Psoas muscle (tissue), 8 donors: ENCODE results near the gene HEATR3. TPM values are rescaled to one million over a fixed set of nuclear protein-coding genes. Genes with fewer than 3 reads are reported as not detected.

Experiments
- ATAC-seq, 4 donors: fragments of 200-7000 bp; cut with Tn5 transposase; one replicate each; pipeline ENCODE4 v1.9.1; 2020; ENCODE audit warnings: moderate library complexity in 3 of 4, mild to moderate bottlenecking in 2 of 4
- DNase-seq, 2 donors: peaks; one replicate each; pipeline ENCODE4 v3.0.0-alpha.2; 2020
- H3K27ac ChIP-seq: fragments of 200-600 bp; one replicate; pipeline ENCODE4 v1.8.0; 2022
- H3K27me3 ChIP-seq, 3 donors: fragments of 200-600 bp in 1 of 3; one replicate each; pipeline versions ENCODE4 v1.6.1 to v1.8.0; 2013 to 2022; ENCODE audit warnings: low read length in 2 of 3, mild to moderate bottlenecking in 2 of 3, moderate library complexity in 1 of 3; ENCODE audit not compliant: insufficient read depth in 3 of 3
- H3K36me3 ChIP-seq, 2 donors: fragments of 200-600 bp in 1 of 2; one replicate each; pipeline versions ENCODE4 v1.6.1 to v1.8.0; 2013 to 2022; ENCODE audit warnings: low read depth in 1 of 2, mild to moderate bottlenecking in 1 of 2, moderate library complexity in 1 of 2; ENCODE audit not compliant: insufficient read depth in 1 of 2
- H3K4me1 ChIP-seq: fragments of 200-600 bp; one replicate; pipeline ENCODE4 v1.8.0; 2022
- H3K4me3 ChIP-seq: fragments of 200-600 bp; one replicate; pipeline ENCODE4 v1.8.0; 2022; ENCODE audit warnings: mild to moderate bottlenecking
- H3K9me3 ChIP-seq: fragments of 200-600 bp; one replicate; pipeline ENCODE4 v1.8.0; 2022
- WGBS, 3 donors: extraction: QIAGEN DNeasy Blood & Tissue Kit; methylation state at CpG; one replicate each; pipeline versions ENCODE4 v1.1.6 to v1.1.7; 2013; 5-methylcytosine and 5-hydroxymethylcytosine counted together
- intact Hi-C, 2 donors: fragments of 100-400 bp; cut with DNase I; formaldehyde crosslinking; loops; one replicate each; pipeline versions ENCODE4 v1.11.0 to v1.14.2; 2022
- polyA plus RNA-seq, 3 donors: library from polyadenylated mRNA; stranded (reverse); fragments of 200-250 nt; gene quantifications; one replicate each; pipeline ENCODE4 v1.2.3, GENCODE V29; 2013
- total RNA-seq, 4 donors: library from RNA; stranded (reverse); fragmentation: NEBNext Ultra II Directional in 2 of 4; extraction: Animal tissue kit (Norgen Biotek cat#: 25700) in 2 of 4; gene quantifications; one replicate each; pipeline versions ENCODE4 v1.2.1 to v1.2.4, GENCODE V29; 2021 to 2023
- TF ChIP-seq, protein P1 (sequence below): fragments of 200-600 bp; IDR thresholded peaks from one replicate; pipeline ENCODE4 v1.8.0; 2022; ENCODE audit warnings: antibody characterized with exemption
- donor health status: healthy with polysubstance abuse.
- donor health status: DM: no; HTN: no; CAD: no; lungs with moderate emphysema.
- donor health status: Bipolar disorder and iron deficiency.
- donor health status: healthy.
- donor health status: DM: yes; HTN: yes; CAD: no.
- donor health status: DM: no; HTN: no; CAD: no.
- donor health status: DM: no; HTN: no; CAD: no.
- donor health status: DM: yes; HTN: yes; CAD: no.

HEATR3 gene
- total and polyA plus RNA-seq, 7 donors = 8.6 to 20.9 (median 12.1) TPM

GRCh38 chr16:50045412-50045811 is 20.4 kb upstream of the HEATR3 start:
- ATAC-seq = no peak
- TF ChIP-seq, protein P1, sequence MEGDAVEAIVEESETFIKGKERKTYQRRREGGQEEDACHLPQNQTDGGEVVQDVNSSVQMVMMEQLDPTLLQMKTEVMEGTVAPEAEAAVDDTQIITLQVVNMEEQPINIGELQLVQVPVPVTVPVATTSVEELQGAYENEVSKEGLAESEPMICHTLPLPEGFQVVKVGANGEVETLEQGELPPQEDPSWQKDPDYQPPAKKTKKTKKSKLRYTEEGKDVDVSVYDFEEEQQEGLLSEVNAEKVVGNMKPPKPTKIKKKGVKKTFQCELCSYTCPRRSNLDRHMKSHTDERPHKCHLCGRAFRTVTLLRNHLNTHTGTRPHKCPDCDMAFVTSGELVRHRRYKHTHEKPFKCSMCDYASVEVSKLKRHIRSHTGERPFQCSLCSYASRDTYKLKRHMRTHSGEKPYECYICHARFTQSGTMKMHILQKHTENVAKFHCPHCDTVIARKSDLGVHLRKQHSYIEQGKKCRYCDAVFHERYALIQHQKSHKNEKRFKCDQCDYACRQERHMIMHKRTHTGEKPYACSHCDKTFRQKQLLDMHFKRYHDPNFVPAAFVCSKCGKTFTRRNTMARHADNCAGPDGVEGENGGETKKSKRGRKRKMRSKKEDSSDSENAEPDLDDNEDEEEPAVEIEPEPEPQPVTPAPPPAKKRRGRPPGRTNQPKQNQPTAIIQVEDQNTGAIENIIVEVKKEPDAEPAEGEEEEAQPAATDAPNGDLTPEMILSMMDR = no peak
- Histone ChIP-seq H3K27ac (no peak overlapping the region), H3K27me3 (peaks cover 0 to 3% (median 0%) of the 10 kb centered on the region in 3 donors), H3K36me3 (no peaks in the 10 kb centered on the region), H3K4me1 (no peaks in the 10 kb centered on the region), H3K4me3 (no peak overlapping the region), H3K9me3 (no peaks in the 10 kb centered on the region)
- intact Hi-C loops = no loop called here
- DNase-seq = no peak
- 46 to 59% (median 49%) methylated on average over 4 of the region's 4 CpGs for WGBS, 3 donors

DNA sequence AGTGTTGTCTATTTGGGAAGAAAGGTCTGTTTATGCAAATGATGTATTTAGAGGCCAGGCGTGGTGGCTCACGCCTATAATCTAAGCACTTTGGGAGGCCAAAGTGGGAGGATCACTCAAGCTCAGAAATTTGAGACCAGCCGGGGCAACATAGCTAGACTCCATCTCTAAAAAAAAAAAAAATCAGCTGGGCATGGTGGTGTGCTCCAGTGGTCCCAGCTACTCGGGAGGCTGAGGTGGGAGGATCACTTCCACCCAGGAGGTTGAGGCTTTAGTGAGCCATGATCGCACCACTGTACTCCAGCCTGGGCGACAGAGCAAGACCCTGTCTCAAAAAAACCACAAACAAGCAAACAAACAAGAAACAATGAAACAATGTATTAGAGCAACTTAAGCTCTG is 18.9 kb upstream of the HEATR3 start:
- H3K27ac ChIP-seq = no peak overlapping the region
- H3K27me3 ChIP-seq = peaks cover 0 to 3% (median 0%) of the 10 kb centered on the region in 3 donors
- DNase-seq = no peak
- 80 to 88% (median 86%) methylated on average over 6 of the region's 6 CpGs for WGBS, 3 donors
- no peaks in the 10 kb centered on the region for H3K36me3 ChIP-seq
- no peak for ATAC-seq
- no peak overlapping the region for H3K4me3 ChIP-seq
- TF ChIP-seq, protein P1 = no peak
- intact Hi-C loops = no loop called here
- no peaks in the 10 kb centered on the region for H3K4me1 ChIP-seq
- H3K9me3 ChIP-seq = no peaks in the 10 kb centered on the region

DNA sequence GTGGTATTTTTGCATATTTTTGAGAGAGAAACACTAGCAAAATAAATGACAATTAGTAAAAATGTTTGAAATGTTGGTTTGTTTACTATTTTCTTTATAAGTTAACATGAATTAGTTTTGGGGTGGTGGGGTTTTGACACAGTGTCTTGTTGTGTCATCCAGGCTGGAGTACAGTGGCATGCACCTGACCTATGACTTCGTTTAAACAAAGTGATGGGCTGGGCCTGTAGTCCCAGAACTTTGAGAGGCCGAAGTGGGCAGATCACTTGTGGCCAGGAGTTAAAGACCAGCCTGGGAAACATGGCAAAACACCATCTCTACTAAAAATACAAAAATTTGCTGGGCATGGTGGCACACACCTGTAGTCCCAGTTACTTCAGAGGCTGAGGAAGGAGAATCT is 17.9 kb upstream of the HEATR3 start:
- no peaks in the 10 kb centered on the region for H3K4me1 ChIP-seq
- H3K9me3 ChIP-seq = no peaks in the 10 kb centered on the region
- H3K4me3 ChIP-seq = no peak overlapping the region
- H3K27ac ChIP-seq = no peak overlapping the region
- intact Hi-C loops = no loop called here
- peaks cover 0 to 3% (median 0%) of the 10 kb centered on the region in 3 donors for H3K27me3 ChIP-seq
- TF ChIP-seq, protein P1 = no peak
- DNase-seq = no peak
- H3K36me3 ChIP-seq = no peaks in the 10 kb centered on the region
- ATAC-seq = no peak
- WGBS, 3 donors = 69 to 80% (median 70%) methylated on average over 2 of the region's 2 CpGs

DNA sequence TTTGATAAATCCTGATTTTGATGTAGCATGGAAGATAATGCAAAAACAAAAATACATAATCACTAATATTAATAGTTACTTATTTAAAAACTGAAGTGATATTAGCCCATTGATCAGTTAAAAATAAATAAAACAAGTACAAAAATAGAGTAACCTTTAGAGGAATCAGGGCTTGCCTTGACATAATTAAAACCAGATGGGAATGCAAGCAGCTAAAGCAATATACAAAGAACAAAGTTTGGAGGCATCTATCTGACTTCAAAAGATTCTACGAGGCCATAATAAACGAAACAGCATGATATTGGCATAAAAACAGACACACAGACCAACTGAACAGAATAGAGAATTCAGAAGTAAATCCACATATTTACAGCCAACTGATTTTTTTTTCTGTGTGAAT is 15.0 kb upstream of the HEATR3 start:
- DNase-seq (no peak), ATAC-seq (no peak)
- Histone ChIP-seq H3K27me3 (peaks cover 0 to 2% (median 0%) of the 10 kb centered on the region in 3 donors), H3K4me3 (no peak overlapping the region), H3K36me3 (no peaks in the 10 kb centered on the region), H3K4me1 (no peaks in the 10 kb centered on the region), H3K9me3 (peaks cover 3% of the 10 kb centered on the region), H3K27ac (no peak overlapping the region)
- intact Hi-C loops = no loop called here
- TF ChIP-seq, protein P1 = no peak
- WGBS, 3 donors = 33 to 47% (median 36%) methylated on average over 2 of the region's 2 CpGs

DNA sequence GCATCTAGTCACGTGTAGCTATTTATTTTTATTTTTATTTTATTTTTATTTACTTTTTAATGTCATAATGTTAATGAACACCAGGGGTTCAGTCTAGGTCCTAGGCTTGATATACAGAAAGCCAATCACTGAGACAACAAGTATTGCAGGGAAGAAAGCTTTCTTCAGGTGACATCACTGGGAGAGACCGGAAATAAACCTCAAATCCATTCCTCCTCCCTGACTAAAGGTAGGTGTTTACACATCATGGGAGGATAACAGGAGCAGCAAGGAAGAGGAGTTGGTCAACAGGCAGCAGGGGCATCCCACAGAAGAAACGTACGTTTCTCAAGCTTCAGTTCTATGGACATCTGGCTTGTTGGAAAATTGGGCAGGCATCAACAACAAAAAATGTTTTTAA is 9.5 kb upstream of the HEATR3 start:
- ATAC-seq = no peak
- no peaks in the 10 kb centered on the region for H3K27me3 ChIP-seq
- WGBS, 3 donors = 87 to 95% (median 89%) methylated on average over 4 of the region's 4 CpGs
- no peaks in the 10 kb centered on the region for H3K36me3 ChIP-seq
- H3K9me3 ChIP-seq = peaks cover 9% of the 10 kb centered on the region
- no peak for DNase-seq
- no peaks in the 10 kb centered on the region for H3K4me1 ChIP-seq
- H3K27ac ChIP-seq = no peak overlapping the region
- H3K4me3 ChIP-seq = no peak overlapping the region
- TF ChIP-seq, protein P1 = no peak
- intact Hi-C loops = no loop called here
